Measurements from ENCODE around the gene MATR3. TPM values are rescaled to one million over a fixed set of nuclear protein-coding genes. Genes with fewer than 3 reads are reported as not detected.
"Not testable (repeated sequence)": the region's sequence is repeated elsewhere in the genome, so short reads cannot be mapped to it uniquely, and the experiment has no call there.

MATR3 gene
- total RNA-seq, 2 experiments from 2014 or later: 376 to 401 TPM

DNA sequence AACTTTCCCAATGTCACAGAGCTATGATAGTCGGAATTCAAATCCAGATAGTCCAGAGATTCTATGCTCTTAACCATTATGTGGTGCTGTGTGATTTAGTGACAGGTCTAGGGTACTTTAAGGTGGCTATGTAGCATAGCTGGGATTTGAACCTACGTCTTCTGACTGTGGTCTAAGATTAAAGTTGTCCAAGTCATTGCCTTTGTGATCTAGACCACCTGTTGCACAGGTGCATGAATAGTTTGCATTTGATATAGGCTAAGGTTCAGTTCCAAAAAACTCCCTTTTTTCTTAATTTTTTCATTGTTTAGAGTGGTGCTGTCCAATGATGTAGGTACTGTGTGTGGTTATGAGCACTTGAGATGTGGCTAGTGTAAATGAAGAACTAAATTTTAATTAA, 50.6 kb downstream of the MATR3 start:
- peaks cover 46% of the 10 kb centered on the region for H3K4me1 ChIP-seq (ENCODE audit: insufficient read depth, low read length)
- Mint-ChIP-seq H3K4me1 (ENCODE audit: low read depth) (peaks cover 67% of the 10 kb centered on the region), H3K27me3 (no peaks in the 10 kb centered on the region), H3K36me3 (ENCODE audit: low read depth) (peaks cover 61% of the 10 kb centered on the region), H3K4me3 (peak overlapping the region; percentile 74), H3K27ac (peak overlapping the region; percentile 24), H3K9me3 (no peaks in the 10 kb centered on the region)
- no peaks in the 10 kb centered on the region for H3K27me3 ChIP-seq (ENCODE audit: control insufficient read depth in 1 of 2, insufficient read depth in 2 of 2, low read length in 2 of 2)
- POLR2A ChIA-PET: interaction anchor here (0.9 to 1.4 kb wide), 2 partner anchors 28 to 50 kb away, joined by 3 to 5 read pairs; partner anchors contain the start of gene MATR3
- peaks cover 6% of the 10 kb centered on the region for H3K36me3 ChIP-seq (ENCODE audit: insufficient read depth, low read length)
- DNase-seq: no peak
- H3K27ac ChIP-seq (ENCODE audit: low read depth in 1 of 2, low read length in 2 of 2): no peak overlapping the region
- H3K4me3 ChIP-seq (ENCODE audit: low read length): no peak overlapping the region
- no peaks in the 10 kb centered on the region for H3K9me3 ChIP-seq (ENCODE audit: control insufficient read depth in 1 of 2, insufficient read depth in 1 of 2, low read length in 2 of 2)
- ATAC-seq (ENCODE audit: poor library complexity): no peak
- no peak for TF ChIP-seq CTCF (IDR thresholded peaks at IDR 0.05)
- intact Hi-C loops (cut with DNase I, micrococcal nuclease): loop anchor here (5.0 kb wide), 5 partner anchors 43 to 767 kb away; partner anchors contain the start of genes HSPA9 (in 1 of the 2), MZB1 (in 1 of the 2) and UBE2D2 (in 1 of the 2)
- CTCF ChIA-PET: no interaction called here

- H3K4me1 Mint-ChIP-seq (ENCODE audit: low read depth): peaks cover 68% of the 10 kb centered on the region
- CTCF ChIA-PET; H3K27me3 ChIP-seq (ENCODE audit: control insufficient read depth in 1 of 2, insufficient read depth in 2 of 2, low read length in 2 of 2); H3K27ac Mint-ChIP-seq; H3K9me3 Mint-ChIP-seq; intact Hi-C loops (cut with DNase I, micrococcal nuclease); H3K27me3 Mint-ChIP-seq; DNase-seq; ATAC-seq (ENCODE audit: poor library complexity); H3K36me3 ChIP-seq (ENCODE audit: insufficient read depth, low read length); H3K27ac ChIP-seq (ENCODE audit: low read depth in 1 of 2, low read length in 2 of 2); H3K4me3 ChIP-seq (ENCODE audit: low read length); H3K9me3 ChIP-seq (ENCODE audit: control insufficient read depth in 1 of 2, insufficient read depth in 1 of 2, low read length in 2 of 2): not testable (repeated sequence)
- peak overlapping the region; percentile 40 for H3K4me3 Mint-ChIP-seq
- POLR2A ChIA-PET: interaction anchor here (0.7 to 0.8 kb wide), 2 partner anchors 26 to 49 kb away, joined by 3 read pairs; no protein-coding TSS in a partner anchor
- peaks cover 66% of the 10 kb centered on the region for H3K36me3 Mint-ChIP-seq (ENCODE audit: low read depth)
- H3K4me1 ChIP-seq (ENCODE audit: insufficient read depth, low read length): peaks cover 54% of the 10 kb centered on the region
Observed at GRCh38 chr5:139345442-139345841, 51.9 kb downstream of the MATR3 start.

DNA sequence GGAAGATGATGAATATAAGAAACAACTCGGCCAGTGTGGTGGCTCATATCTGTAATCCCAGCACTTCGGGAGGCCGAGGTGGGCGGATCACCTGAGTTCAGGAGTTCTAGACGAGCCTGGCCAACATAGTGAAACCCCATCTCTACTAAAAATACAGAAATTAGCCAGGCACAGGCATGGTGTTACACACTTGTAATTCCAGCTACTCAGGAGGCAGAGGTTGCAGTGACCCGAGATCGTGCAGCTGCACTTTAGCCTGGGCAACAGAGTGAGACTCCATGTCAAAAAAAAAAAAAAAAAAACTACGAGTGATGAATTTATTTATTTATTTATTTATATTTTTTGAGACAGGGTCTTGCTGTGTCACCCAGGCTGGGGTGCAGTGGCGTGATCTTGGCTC, 54.3 kb downstream of the MATR3 start:
- H3K27ac ChIP-seq (ENCODE audit: low read depth in 1 of 2, low read length in 2 of 2); H3K4me3 ChIP-seq (ENCODE audit: low read length); intact Hi-C loops (cut with DNase I, micrococcal nuclease); H3K9me3 ChIP-seq (ENCODE audit: control insufficient read depth in 1 of 2, insufficient read depth in 1 of 2, low read length in 2 of 2); CTCF ChIA-PET; H3K27me3 Mint-ChIP-seq; H3K27ac Mint-ChIP-seq; H3K27me3 ChIP-seq (ENCODE audit: control insufficient read depth in 1 of 2, insufficient read depth in 2 of 2, low read length in 2 of 2); POLR2A ChIA-PET; H3K4me3 Mint-ChIP-seq; ATAC-seq (ENCODE audit: poor library complexity); DNase-seq; H3K9me3 Mint-ChIP-seq: not testable (repeated sequence)
- peaks cover 12% of the 10 kb centered on the region for H3K36me3 ChIP-seq (ENCODE audit: insufficient read depth, low read length)
- peaks cover 42% of the 10 kb centered on the region for H3K4me1 ChIP-seq (ENCODE audit: insufficient read depth, low read length)
- Mint-ChIP-seq H3K4me1 (ENCODE audit: low read depth) (peaks cover 66% of the 10 kb centered on the region), H3K36me3 (ENCODE audit: low read depth) (peaks cover 66% of the 10 kb centered on the region)

DNA sequence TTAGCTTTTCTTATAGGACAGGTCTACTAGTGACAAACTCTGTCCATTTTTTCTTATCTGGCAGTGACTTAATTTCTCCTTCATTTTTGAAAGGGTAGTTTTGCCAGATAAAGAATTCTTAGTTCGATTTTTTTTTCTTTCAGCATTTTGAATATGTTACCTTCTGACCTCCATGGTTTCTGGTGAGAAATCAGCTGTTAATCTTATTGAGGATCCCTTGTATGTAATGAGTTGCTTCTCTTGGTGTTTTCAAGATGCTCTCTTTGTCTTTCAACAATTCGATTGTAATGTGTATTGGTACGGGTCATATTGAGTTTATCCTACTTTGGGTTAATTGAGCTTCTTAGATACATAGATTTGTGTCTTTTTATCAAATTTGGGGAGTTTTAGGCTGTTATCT, 60.6 kb downstream of the MATR3 start:
- Mint-ChIP-seq H3K4me3 (no peak overlapping the region), H3K27ac (no peak overlapping the region), H3K36me3 (ENCODE audit: low read depth) (peaks cover 62% of the 10 kb centered on the region), H3K9me3 (no peaks in the 10 kb centered on the region), H3K27me3 (no peaks in the 10 kb centered on the region), H3K4me1 (ENCODE audit: low read depth) (peaks cover 56% of the 10 kb centered on the region)
- Histone ChIP-seq H3K36me3 (ENCODE audit: insufficient read depth, low read length) (peaks cover 20% of the 10 kb centered on the region), H3K9me3 (ENCODE audit: control insufficient read depth in 1 of 2, insufficient read depth in 1 of 2, low read length in 2 of 2) (no peaks in the 10 kb centered on the region), H3K4me1 (ENCODE audit: insufficient read depth, low read length) (peaks cover 15% of the 10 kb centered on the region), H3K4me3 (ENCODE audit: low read length) (no peak overlapping the region), H3K27ac (ENCODE audit: low read depth in 1 of 2, low read length in 2 of 2) (no peak overlapping the region), H3K27me3 (ENCODE audit: control insufficient read depth in 1 of 2, insufficient read depth in 2 of 2, low read length in 2 of 2) (no peaks in the 10 kb centered on the region)
- ATAC-seq (ENCODE audit: poor library complexity): no peak
- ChIA-PET CTCF (interaction anchor here (0.8 kb wide), 1 partner anchor 50 kb away, joined by 3 read pairs; no protein-coding TSS in a partner anchor), POLR2A (interaction anchor here (0.6 to 4.1 kb wide), 2 partner anchors 12 to 16 kb away, joined by 3 to 26 read pairs; partner anchors contain the start of gene PAIP2)
- intact Hi-C loops (cut with DNase I, micrococcal nuclease): no loop called here
- no peak for DNase-seq
- TF ChIP-seq CTCF (IDR thresholded peaks at IDR 0.05): no peak

DNA sequence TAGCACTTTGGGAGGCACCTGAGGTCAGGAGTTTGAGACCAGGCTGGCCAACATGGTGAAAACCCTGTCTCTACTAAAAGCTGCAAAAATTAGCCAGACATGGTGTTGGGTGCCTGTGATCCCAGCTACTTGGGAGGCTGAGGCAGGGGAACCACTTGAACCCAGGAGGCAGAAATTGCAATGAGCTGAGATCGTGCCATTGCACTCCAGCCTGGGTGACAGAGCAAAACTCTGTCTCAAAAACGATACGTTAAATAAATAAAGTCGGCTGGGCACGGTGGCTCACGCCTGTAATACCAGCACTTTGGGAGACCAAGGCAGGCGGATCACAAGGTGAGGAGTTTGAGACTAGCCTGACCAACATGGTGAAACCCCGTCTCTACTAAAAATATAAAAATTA, 62.4 kb downstream of the MATR3 start:
- ATAC-seq (ENCODE audit: poor library complexity); H3K27ac Mint-ChIP-seq; DNase-seq; H3K27ac ChIP-seq (ENCODE audit: low read depth in 1 of 2, low read length in 2 of 2); H3K27me3 Mint-ChIP-seq; CTCF ChIA-PET; H3K4me3 Mint-ChIP-seq; H3K4me3 ChIP-seq (ENCODE audit: low read length); intact Hi-C loops (cut with DNase I, micrococcal nuclease); H3K9me3 Mint-ChIP-seq; H3K9me3 ChIP-seq (ENCODE audit: control insufficient read depth in 1 of 2, insufficient read depth in 1 of 2, low read length in 2 of 2); H3K27me3 ChIP-seq (ENCODE audit: control insufficient read depth in 1 of 2, insufficient read depth in 2 of 2, low read length in 2 of 2): not testable (repeated sequence)
- POLR2A ChIA-PET: interaction anchor here (0.6 kb wide), 1 partner anchor 32 kb away, joined by 3 read pairs; no protein-coding TSS in a partner anchor
- Mint-ChIP-seq H3K36me3 (ENCODE audit: low read depth) (peaks cover 65% of the 10 kb centered on the region), H3K4me1 (ENCODE audit: low read depth) (peaks cover 59% of the 10 kb centered on the region)
- H3K4me1 ChIP-seq (ENCODE audit: insufficient read depth, low read length): peaks cover 13% of the 10 kb centered on the region
- peaks cover 19% of the 10 kb centered on the region for H3K36me3 ChIP-seq (ENCODE audit: insufficient read depth, low read length)
